Epithelial cell of esophagus (primary cell): Measurements from ENCODE around the gene PDZRN3.
A peak's percentile ranks its signal among the peaks of the same experiment; 100 is the strongest.

Experiments used
- DNase-seq: peaks from one replicate; pipeline ENCODE4 v3.0.0; 2010; ENCODE audit warnings: low read depth
- H3K4me3 ChIP-seq: 2 replicates; pipeline ENCODE4 v1.5.1; 2011; ENCODE audit warnings: mild to moderate bottlenecking, low read length, control low read depth
- TF ChIP-seq, protein P1 (sequence below): IDR thresholded peaks from 2 replicates; pipeline ENCODE4 v1.5.1; 2011; ENCODE audit warnings: low read depth, mild to moderate bottlenecking, low read length, control low read depth, inconsistent platforms; ENCODE audit not compliant: insufficient read depth; ENCODE audit errors: missing control alignments

Gene PDZRN3

DNA sequence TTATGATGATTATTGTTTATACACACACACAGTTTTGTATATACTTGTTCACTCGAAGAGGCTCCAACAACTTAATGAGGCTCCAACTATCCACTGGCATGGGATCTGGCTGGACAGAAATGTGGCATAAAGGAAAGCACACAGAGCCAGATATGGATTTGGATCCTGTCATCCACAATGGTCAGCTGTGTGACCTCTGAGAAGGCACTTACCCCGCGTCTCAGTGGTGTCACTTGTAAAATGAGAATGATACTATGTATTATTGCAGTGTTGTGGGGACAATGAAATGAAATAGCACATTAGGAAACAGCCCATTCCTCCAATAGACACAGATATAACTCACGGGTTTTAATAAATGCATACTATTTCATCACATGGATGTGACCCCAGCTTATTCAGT, 42.2 kb downstream of the PDZRN3 start:
- H3K4me3 ChIP-seq, result no peak overlapping the region
- TF ChIP-seq, protein P1, sequence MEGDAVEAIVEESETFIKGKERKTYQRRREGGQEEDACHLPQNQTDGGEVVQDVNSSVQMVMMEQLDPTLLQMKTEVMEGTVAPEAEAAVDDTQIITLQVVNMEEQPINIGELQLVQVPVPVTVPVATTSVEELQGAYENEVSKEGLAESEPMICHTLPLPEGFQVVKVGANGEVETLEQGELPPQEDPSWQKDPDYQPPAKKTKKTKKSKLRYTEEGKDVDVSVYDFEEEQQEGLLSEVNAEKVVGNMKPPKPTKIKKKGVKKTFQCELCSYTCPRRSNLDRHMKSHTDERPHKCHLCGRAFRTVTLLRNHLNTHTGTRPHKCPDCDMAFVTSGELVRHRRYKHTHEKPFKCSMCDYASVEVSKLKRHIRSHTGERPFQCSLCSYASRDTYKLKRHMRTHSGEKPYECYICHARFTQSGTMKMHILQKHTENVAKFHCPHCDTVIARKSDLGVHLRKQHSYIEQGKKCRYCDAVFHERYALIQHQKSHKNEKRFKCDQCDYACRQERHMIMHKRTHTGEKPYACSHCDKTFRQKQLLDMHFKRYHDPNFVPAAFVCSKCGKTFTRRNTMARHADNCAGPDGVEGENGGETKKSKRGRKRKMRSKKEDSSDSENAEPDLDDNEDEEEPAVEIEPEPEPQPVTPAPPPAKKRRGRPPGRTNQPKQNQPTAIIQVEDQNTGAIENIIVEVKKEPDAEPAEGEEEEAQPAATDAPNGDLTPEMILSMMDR, result no peak
- no peak for DNase-seq

DNA sequence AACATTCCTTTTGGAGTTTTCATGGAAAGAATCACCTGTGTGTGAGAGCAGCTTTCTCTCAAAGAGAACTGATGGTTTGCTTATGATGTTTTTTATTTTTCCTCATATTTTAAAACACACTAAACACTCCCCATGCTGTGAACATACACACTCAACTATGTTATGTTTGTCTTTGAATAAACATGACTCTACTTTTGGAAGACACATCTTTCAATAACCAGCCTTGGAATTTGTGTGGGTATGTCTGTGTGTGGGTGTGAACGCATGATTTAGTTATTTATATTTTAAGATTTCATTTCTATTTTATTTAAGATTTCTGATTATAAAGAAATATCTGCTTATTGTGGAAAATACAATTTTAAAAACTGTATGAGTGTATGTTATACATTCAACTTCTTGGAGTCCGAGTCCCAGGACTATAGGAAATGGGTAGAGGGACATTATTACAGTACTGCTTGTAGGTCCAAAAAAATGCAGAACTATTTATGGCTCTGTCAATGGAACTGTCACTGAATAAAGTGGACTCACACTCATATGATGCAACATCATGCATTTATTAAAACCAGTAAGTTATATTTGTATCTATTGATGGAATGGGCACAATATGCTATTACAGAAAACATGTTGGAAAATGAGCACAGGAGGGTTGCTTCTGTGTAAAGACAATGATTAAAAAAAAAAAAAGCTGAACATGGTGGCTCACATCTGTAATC, 43.5 kb downstream of the PDZRN3 start:
- DNase-seq, result no peak
- TF ChIP-seq, protein P1, result no peak
- H3K4me3 ChIP-seq, result no peak overlapping the region

DNA sequence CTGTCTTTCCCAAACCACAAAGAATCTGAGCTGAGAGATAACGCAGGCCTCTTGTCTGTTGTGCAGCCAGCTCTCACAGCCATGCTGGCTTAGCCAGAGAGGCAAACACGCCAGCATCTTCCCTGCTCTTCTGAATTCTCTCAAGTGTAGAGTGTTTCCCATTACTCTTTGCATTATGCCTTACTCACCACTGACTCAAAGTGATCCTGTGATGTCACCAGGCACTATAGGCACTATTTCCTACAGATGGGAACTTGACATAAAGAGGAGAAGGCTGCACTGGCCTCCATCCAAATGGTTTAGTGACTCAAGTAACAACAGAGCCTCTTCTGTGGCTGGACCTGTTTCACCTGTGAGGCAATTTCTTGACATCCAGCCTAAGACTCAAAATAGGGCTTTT, 44.4 kb downstream of the PDZRN3 start:
- TF ChIP-seq, protein P1, result no peak
- peak; percentile 100 for DNase-seq
- no peak overlapping the region for H3K4me3 ChIP-seq

DNA sequence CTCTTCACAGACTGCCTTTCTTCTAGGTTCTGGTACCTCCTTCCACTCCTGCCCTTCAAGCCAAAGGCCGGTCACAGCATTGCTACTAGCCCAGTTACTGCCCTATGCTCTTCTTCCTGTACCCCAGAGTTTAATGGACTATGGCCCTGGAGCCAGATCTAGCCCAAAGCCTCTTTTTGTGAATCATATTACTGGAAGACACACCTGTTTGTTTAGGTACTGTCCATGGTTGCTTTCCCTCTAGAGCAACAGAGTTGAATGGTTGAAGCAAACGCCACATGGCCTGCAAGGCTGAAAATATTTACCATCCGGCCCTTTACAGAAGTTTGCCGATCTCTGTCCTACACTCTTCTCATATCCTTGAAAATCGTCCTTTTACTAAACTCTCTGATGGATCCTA, 47.0 kb downstream of the PDZRN3 start:
- no peak overlapping the region for H3K4me3 ChIP-seq
- DNase-seq, result peak; percentile 32
- TF ChIP-seq, protein P1, result no peak

DNA sequence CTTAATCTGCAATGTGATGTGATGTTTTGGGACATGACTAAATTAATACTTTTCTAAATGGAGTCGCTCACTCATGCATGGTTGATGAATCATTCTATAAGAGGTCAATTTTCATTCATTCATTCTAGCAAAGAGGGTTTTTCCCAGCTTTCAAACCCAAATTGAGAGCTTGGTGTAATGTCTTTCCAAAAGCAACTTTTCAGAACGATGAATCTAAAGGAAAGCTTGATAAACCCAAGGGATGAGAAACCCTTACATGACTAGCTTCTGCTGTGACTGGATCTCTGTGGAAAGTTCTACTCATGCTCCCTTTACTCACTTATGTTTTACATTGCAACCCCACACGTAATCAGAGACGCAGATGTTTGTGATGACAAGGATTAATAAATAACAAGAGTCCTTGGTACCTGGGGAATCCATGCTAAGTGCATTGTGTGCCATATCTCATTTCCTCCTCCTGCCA, 47.7 kb downstream of the PDZRN3 start:
- TF ChIP-seq, protein P1, result no peak
- no peak overlapping the region for H3K4me3 ChIP-seq
- DNase-seq, result peak; percentile 12

DNA sequence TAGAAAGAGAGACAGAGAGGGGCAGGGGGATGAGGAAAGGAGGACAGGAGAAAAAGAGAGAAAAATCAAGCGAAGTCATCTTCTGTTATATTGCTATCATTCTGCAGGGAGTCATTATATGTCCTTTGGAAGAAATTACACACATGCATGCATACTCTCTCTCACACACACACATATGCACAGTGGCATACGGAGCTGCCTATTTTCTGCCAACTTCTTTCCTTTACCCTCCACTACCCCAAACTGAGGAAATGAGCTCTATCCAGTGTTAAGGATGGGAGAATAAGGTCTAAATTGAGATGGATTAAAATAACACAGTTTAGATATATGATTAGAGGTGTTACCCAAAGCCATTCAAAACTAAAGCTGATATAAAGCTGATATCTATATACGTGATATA, 48.8 kb downstream of the PDZRN3 start:
- no peak for DNase-seq
- TF ChIP-seq, protein P1, result no peak
- no peak overlapping the region for H3K4me3 ChIP-seq

DNA sequence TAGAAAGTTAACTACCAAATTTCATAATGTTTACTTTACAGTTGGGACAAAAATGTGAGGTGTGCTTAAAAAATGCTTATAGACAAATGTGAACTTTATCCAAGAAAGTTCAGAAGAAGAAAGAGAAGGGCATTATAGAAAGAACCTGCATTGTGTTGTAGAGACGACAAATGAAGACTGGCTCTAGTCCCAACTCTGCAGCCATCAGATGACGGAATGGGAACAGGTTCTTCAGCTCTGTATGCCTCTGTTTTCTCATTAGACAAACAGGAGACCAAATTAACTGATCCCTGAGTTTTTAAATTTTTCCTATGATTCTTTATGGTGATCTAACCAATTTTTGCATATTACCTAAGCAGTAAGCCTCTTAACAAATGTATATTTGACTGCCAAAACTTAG, 49.2 kb downstream of the PDZRN3 start:
- H3K4me3 ChIP-seq, result no peak overlapping the region
- no peak for DNase-seq
- TF ChIP-seq, protein P1, result no peak
